Stimulated activated CD4-positive, alpha-beta T cell treated with anti-CD3 and anti-CD28 coated beads, Interleukin-15, amount 100 ng/mL, for 24 hours (primary cell): ENCODE results near the gene TIMELESS.
A peak's percentile ranks its signal among the peaks of the same experiment; 100 is the strongest.
"Not testable (repeated sequence)": the region's sequence is repeated elsewhere in the genome, so short reads cannot be mapped to it uniquely, and the experiment has no call there.

Experiments
- DNase-seq: peaks from one replicate; pipeline ENCODE4 v3.0.0-alpha.2; 2020

TIMELESS gene, protein sequence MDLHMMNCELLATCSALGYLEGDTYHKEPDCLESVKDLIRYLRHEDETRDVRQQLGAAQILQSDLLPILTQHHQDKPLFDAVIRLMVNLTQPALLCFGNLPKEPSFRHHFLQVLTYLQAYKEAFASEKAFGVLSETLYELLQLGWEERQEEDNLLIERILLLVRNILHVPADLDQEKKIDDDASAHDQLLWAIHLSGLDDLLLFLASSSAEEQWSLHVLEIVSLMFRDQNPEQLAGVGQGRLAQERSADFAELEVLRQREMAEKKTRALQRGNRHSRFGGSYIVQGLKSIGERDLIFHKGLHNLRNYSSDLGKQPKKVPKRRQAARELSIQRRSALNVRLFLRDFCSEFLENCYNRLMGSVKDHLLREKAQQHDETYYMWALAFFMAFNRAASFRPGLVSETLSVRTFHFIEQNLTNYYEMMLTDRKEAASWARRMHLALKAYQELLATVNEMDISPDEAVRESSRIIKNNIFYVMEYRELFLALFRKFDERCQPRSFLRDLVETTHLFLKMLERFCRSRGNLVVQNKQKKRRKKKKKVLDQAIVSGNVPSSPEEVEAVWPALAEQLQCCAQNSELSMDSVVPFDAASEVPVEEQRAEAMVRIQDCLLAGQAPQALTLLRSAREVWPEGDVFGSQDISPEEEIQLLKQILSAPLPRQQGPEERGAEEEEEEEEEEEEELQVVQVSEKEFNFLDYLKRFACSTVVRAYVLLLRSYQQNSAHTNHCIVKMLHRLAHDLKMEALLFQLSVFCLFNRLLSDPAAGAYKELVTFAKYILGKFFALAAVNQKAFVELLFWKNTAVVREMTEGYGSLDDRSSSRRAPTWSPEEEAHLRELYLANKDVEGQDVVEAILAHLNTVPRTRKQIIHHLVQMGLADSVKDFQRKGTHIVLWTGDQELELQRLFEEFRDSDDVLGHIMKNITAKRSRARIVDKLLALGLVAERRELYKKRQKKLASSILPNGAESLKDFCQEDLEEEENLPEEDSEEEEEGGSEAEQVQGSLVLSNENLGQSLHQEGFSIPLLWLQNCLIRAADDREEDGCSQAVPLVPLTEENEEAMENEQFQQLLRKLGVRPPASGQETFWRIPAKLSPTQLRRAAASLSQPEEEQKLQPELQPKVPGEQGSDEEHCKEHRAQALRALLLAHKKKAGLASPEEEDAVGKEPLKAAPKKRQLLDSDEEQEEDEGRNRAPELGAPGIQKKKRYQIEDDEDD

DNA sequence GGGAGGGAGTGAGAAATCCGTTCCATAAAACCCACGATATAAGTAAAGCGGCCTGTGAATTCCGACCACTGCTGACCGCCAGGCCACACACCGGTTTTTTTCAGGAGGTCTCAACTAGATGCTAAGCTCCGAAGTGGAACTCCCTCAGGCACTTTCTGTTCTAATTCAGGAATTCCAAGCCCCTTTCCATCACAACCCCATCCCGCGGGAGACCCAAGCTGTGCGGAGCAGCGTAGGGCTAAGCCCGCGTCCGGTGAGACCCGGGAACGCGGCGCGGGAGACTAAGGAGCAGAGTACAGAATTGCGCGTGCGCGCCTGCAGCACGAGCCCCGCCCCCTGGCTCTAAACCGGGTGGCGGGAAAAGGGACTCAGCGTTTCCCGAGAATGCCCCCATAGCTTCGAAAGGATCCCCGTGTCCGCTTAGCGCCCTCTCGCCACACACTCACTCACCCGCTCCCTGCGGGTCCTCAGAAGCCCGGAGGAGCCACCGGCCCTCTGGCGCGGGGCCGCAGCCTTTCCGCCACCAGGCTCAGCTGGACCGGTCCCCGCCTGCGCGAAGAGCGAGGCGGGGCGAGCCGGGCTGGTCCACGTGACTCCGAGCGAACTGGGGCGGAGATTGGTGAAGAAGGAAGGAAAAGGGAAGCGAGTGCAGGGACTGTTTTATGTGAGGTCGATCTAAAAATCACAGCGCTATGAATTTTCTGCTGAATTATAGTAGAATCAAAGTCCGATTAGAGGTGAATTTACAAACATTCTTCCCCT is at the start of gene TIMELESS:
TIMELESS (minus strand) TSS at position 567 of the 762 bp plus-strand sequence. CDS start 15,256 bp downstream, outside the sequence.
- peak; percentile 92 for DNase-seq

DNA sequence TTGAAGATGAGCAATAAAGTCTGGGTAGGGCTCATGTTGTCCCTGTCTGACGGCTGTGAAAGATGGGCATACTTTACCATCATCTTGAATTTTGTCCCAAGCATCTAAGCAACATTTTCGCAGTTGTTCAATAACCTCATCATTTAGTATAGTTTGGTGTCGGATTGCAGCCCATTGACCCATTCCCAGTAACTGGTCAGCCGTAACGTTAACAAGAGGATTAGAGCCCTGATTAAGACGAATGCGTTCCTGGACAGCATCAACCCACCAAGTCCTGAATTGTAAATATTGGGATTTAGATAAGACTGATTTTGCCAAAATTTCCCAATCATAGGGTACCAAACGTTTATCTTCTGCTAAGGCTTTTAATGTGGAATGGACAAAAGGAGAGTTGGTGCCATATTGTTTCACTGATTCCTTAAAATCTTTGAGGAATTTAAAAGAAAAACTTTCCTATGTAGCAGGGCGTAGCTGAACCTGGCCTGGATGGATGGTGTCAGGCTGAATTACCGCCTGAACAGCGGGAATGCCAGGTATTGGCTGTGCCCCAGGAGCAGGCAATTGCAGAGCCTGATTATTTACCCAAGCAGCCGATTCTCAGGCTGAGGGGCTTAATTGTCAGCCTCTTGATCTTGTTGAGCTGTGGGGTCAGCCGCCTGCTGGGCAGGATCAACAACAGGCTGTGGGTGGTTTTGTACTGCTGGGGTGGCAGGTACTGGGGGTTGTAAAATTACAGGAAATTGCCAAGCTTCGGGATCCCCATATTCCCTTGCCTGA is 49.1 kb upstream of the TIMELESS start:
- not testable (repeated sequence) for DNase-seq

DNA sequence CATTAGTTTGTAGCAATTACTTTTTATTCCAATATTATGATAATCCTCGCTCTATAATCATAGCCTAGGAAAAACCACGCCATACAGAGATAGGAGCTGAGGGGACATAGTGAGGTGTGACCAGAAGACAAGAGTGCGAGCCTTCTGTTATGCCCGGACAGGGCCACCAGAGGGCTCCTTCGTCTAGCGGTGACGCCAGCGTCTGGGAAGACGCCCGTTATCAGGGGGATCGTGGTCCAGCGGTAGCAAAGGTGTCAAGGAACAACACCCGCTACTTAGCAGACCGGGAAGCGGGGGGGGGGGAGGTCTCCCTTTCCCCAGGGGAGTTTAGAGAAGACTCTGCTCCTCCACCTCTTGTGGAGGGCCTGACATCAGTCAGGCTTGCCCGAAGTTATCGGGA is 47.5 kb upstream of the TIMELESS start:
- DNase-seq: peak; percentile 76

DNA sequence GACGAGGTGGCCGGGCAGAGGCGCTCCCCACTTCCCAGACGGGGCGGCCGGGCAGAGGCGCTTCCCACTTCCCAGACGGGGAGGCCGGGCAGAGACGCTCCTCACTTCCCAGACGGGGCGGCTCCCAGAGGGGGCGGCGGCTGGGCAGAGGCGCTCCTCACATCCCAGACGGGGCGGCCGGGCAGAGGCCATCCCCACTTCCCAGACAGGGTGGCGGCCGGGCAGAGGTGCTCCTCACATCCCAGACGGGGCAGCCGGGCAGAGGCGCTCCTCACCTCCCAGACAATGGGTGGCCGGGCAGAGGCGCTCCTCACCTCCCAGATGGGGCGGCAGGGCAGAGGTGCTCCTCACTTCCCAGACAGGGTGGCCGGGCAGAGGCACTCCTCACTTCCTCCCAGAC is 45.3 kb upstream of the TIMELESS start:
- DNase-seq: not testable (repeated sequence)

DNA sequence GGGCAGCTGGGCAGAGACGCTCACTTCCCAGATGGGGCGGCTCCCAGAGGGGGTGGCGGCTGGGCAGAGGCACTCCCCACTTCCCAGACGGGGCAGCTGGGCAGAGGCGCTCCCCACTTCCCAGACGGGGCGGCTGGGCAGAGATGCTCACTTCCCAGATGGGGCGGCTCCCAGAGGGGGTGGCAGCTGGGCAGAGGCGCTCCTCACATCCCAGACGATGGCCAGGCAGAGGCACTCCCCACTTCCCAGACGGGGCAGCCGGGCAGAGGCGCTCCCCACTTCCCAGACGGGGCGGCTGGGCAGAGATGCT is 44.8 kb upstream of the TIMELESS start:
- not testable (repeated sequence) for DNase-seq

DNA sequence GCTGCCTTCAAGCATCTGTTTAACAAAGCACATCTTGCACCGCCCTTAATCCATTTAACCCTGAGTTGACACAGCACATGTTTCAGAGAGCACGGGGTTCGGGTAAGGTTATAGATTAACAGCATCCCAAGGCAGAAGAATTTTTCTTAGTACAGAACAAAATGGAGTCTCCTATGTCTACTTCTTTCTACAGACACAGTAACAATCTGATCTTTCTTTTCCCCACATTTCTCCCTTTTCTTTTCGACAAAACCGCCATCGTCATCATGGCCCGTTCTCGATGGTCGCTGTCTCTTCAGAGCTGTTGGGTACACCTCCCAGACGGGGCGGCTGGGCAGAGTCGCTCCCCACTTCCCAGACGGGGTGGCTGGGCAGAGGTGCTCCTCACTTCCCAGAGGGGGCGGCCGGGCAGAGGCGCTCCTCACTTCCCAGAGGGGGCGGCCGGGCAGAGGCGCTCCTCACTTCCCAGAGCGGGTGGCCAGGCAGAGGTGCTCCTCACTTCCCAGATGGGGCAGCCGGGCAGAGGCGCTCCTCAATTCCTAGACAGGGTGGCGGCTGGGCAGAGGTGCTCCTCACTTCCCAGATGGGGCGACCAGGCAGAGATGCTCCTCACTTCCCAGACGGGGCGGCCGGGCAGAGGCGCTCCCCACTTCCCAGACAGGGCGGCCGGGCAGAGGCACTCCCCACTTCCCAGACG is 44.3 kb upstream of the TIMELESS start:
- DNase-seq: not testable (repeated sequence)

DNA sequence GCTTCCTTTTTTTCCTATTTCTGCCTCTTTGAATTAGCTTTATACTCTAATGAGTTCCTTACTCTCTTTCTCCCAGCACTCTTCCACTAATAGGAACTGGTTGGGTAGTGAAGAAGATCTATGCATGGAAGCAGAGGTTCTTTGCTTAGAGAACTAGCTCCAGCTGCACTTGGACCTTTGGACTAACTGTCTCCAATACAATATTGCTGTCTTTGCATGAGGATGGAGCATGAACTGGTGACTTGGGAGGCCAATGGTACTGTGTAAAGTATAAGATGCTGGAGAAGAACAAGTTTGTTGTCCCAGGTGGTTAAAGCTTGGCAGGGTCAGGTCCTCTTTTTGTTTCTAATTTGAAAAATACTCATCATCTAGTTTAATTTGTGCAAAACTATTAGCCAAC is 41.1 kb upstream of the TIMELESS start:
- no peak for DNase-seq

DNA sequence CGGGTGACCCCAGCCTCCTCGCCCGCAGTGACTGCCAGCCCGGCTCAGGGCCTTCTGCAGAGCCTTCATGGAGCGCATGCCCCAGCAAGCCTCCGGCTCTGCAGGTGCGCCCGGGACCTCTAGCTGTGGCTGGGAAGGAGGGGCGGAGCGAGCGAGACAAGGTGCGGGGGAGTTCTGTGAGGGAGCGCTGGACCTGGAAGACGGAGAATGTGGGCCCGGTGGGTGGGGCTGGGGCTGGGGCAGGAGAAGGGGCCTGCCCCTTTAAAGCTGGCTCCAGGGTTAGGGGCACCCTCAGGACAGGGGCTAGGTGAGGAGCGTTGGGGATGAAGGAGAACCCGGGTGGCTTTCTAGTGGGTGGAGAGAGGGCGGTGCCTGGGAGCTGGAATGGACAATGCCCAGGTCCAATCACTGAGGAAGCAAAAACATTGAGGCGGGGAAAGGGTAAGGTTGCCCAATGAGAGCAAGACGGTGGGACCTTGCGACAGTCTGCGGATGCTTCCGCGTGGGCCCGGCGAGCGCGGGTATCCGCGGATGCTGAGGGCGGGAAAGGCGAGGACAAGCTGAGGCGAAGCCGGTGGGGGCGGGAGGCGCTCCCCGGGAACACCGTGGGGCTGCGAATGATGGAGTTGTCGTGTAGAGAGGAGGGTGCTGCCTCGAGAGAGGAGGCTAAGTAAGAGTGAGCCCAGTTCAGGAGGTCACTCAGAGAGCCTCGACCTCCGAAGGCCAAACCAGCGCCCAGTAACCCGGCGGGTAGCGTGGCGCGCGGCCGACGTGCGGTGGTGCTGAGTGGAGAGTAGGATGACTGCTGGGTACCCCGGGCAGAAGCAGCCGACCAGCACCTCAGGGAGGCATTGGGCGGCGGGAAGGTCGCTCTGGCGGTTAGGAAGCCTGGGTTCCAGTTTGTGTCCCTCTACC is 39.1 kb upstream of the TIMELESS start, which contains the start of gene GLS2:
GLS2 (minus strand) TSS at position 121 of the 915 bp plus-strand sequence; CDS start at position 78, 43 bp downstream.
- DNase-seq: peak; percentile 77

DNA sequence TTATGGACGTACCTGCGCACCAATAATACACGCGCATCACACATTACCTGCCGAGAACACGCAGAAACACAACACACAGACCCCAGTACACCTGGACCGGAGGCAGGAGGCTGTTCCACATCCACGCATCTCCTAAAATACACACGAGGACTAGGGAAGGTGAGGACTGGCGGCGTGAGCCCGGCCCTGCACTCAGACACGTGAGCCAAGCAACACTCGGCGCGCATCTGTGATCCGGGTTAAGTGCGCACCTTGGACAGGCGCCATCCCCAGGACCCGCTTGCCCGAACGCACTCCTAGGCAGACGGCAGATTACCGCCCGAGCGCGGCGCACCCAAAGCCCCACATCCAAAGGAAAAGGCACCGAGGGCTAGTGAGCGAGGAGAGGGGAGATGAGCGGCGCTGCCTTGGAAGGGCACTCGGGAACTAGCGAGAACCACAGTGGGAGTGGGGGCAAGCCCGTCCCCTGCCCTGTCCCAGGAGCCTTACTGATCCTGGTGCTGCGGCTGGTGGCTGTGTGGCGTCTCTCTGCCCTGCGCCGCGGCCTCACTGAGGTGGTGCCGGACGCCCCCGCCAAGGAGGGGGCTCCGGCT is 38.3 kb upstream of the TIMELESS start:
- peak; percentile 41 for DNase-seq

DNA sequence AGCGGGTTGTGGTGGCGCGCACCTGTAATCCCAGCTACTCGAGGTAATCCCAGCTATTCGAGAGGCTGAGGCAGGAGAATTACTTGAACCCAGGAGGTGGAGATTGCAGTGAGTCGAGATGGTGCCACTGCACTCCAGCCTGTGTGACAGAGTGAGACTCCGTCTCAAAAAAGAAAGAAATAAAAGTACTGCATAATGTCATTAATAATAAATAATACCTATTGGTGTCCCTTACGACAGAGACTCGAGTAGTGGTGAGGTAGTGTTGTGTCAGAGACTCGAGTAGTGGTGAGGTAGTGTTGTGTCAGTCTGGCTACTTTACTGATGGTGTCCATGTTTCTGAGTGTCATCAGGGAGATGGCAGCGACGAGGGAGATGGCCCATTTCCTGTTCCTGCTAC is 37.5 kb upstream of the TIMELESS start:
- DNase-seq: no peak

DNA sequence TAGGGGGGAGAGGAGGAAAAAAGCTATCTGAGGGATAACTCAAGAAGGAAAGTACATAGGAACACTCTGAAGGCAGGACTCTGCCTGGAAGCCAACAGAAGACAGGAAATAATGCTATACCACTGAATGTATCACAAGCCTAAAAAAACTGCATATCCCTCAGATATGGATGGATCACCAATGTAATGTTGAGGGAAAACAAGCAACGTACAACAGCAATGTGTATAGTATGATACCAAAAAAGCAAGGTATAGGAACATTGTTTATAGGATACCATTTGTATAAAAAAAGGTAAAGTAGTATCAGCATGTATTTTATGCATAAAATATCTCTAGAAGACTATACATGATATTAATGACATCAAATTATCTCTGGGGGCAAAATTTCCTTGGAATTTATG is 35.3 kb upstream of the TIMELESS start:
- DNase-seq: no peak

DNA sequence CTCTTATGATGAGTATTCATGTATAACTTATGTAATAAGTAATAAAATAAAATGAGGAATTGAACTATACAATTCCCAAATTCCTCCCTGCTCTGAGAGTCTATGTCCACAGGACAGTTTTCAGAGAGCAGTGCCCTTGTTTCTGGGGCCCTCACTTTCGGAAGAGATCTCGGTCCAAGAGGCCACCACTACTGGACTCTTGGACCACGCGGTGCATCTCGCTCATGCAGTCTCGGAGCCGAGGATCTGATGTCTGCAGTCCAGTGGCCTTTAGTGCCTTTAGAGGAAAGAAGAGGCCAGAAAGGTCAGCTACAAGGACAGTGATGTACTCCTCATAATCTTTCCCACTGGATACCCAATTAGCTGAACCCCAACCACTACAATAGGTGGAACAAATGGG is 30.4 kb upstream of the TIMELESS start:
- DNase-seq: no peak

DNA sequence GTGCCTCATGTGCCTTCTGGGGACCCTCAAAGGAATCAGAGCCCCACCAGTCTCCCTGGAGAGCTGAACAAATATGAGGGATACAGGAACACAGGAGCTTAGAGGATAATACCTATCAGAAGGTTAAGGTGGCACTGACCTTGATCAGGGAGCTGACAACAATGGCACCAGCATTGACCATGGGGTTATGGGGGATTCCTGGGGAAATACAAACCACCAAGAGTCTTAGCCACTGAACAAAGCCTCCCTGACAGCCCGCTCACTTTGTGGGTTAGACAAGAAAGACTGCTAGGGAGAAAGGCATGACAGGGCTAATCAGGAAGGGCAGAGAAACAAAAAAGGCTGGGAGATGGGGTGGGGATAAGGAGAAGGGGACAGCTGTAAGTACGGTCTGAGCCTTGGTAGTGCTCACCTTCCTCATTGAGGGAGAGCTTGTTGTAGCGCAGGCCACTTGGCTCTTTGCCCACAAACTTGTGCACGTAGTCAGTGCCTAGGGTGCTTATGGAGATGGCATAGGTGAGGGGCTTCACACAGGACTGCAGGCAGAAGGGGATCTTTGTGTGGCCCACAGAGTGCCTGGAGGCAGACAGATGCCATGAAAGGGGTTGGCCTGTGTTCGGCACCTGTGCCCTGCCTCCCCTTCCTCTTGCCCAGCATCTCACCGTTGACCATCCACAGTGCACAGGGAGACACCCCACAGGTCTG is 28.4 kb upstream of the TIMELESS start:
- DNase-seq: no peak

DNA sequence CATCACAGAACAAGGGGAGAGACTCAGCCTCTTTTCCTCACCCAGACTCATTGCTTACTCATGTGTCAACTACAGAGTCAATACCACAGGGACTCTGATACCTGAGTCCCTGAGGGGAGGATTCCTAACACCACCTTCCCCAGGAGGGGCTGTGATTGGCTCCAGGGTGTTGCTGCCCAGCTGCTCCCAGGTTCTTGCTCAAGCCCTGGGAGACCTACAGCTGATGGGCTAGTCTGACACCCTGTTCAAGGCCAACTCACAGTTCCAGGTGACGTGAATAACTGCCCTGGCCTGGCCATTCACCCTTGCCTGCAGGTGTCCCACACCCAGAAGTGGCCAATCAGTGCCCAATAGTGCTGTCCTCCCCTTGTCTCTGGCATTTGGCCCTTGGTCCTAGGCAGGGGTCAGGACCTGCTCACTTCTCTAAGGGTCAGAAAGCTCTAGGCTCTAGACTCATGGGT is 27.8 kb upstream of the TIMELESS start:
- DNase-seq: no peak

DNA sequence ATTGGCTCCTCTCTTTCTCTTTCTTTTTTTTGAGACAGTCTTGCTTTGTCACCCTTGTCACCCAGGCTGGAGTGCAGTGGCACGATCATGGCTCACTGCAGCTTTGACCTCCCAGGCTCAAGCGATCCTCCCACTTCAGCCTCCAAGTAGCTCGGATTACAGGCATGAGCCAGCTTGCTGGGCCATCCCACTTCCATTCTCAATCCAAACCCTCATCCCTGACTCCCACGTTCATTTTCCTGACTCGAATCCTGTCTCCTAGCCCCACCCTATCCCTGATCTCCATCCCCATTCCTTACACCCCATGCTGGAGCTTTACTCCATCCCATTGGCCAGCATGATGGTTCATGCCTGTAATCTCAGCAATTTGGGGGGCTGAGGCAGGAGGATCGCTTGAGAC is 26.9 kb upstream of the TIMELESS start:
- DNase-seq: no peak

DNA sequence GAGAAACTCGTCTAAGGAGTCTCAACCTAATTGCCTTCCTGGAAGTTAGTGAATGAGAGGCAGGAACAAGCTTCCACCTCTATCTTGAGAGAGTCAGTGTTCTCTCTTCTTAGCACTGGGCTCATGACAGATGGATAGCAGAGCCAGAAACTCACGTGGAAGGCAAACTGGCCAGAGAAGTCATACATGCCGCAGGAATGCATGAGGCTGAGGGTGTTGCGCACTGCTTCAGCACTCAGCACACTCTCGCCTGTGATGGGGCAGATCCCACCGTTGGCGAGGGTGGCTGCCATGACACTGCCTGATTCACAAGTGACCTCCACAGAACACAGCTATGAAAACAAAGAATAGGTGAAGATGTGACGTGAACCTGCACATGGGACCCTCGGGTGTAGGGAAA is 25.2 kb upstream of the TIMELESS start:
- no peak for DNase-seq

DNA sequence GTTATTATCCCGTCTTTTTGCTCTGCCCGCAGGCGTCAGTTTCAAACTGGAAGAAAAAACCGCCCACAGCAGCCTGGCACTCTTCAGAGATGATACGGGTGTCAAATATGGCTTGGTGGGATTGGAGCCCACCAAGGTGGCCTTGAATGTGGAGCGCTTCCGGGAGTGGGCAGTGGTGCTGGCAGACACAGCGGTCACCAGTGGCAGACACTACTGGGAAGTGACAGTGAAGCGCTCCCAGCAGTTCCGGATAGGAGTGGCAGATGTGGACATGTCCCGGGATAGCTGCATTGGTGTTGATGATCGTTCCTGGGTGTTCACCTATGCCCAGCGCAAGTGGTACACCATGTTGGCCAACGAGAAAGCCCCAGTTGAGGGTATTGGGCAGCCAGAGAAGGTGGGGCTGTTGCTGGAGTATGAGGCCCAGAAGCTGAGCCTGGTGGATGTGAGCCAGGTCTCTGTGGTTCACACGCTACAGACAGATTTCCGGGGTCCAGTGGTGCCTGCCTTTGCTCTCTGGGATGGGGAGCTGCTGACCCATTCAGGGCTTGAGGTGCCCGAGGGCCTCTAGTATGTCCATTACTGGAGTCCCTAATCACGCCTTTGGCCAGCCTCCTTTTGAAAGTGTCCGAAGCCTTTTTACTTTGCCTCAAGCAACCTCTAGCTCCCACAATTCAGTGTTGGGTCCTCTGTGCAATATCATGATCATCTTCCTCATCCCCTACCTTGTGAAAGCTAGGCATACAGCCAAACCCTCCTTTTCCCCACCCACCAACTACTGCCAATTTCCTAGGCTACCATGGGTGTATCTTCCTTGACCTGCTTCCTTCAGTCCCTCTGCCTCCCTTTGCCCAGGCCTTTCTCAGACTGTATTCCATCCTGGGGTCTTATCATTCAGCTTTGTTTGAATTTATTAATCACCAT is 20.0 kb upstream of the TIMELESS start:
- peak; percentile 20 for DNase-seq
